LNCAP (cell line): Measurements from ENCODE around the gene RNF222.

Source experiments
- CTCF ChIP-seq: fragments of 450-650 bp; IDR thresholded peaks from 2 replicates; pipeline ENCODE4 v1.5.1; 2017; ENCODE audit warnings: mild to moderate bottlenecking

RNF222 gene

GRCh38 chr17:8393470-8394231 lies 4.0 kb downstream of the RNF222 start:
- no peak for TF ChIP-seq CTCF

- TF ChIP-seq CTCF, result no peak
Observed at GRCh38 chr17:8392674-8393469, 4.8 kb downstream of the RNF222 start.

DNA sequence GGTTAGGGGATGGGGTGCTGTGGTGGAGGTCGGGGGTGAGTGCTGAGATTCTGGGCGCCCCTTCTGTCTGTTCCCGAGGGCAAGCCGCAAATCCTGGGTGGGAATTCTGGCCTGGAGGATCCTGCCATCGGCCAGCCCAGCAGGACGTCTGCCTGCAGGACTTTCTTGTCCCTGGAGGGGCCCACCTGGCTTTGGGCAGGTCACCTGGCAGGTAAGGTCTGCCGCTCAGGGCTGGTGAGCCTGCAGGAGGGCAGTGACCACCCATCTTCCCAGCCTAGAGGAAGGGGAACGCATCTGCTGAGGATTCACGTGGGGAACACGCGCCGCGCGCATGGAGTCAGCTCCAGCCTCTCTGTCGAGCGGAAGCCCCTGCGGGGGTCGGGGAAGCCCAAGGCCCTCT lies 5.4 kb downstream of the RNF222 start:
- TF ChIP-seq CTCF, result no peak

GRCh38 chr17:8391711-8392110 lies 5.9 kb downstream of the RNF222 start:
- TF ChIP-seq CTCF, result no peak

DNA sequence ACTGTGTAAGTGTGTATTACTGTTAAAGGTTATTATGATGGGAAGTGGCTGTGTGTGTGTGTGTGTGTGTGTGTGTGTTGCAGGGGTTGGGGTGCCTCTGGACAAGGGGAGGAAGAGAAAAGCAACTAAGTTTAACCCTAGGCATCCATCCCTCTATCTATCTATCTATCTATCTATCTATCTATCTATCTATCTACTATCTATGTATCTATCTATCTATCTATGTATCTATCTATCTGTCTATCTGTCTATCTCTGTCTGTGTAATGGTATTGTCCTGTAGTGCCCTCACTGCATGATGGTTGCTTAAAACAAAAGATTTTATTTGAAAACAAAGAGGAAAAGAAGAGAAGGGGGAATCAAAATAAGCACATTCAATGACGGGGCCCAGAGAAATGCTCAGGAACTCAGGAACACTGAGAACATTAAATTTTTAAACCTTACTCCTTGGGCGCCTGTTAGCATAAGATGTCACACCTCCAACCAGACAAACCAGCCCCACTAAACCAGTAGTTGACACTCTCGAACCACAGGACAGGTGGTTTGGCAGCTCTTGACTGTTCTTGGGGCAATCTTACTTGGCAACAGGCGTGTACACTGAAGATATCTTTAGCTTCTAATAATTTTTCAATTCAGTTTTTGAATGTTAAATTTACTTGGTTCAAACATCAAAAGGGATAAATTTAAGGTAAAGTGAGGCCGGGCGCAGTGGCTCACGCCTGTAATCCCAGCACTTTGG lies 9.5 kb downstream of the RNF222 start:
- TF ChIP-seq CTCF, result no peak

DNA sequence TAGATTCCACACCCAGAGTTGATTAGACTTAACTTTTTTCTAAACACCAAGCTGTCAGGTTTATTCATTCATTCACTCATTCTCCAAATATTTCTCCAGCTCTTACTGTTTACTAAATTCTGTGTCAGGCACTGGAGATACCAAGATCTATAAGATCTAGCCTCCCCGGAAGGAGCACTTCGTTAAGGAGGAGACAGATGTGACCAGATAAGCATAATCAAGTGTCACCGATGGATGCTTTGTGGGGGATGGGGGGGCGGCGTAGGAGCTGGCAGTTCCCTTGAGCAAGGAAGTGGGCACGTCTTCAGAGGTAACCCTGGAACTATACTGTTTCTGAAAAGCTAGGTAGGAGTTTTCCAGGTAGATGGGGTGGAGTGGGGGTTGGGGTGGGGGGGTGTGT lies 10.8 kb downstream of the RNF222 start:
- TF ChIP-seq CTCF, result no peak

- no peak for TF ChIP-seq CTCF
Observed at GRCh38 chr17:8384801-8385378, 12.7 kb downstream of the RNF222 start.
